NCI-H2107 (cell line): ENCODE measurements around the gene RTRAF.

Source experiments
- DNase-seq: peaks from one replicate; lab custom pipeline; 2025; lab: John Stamatoyannopoulos, UW

The RTRAF gene

DNA sequence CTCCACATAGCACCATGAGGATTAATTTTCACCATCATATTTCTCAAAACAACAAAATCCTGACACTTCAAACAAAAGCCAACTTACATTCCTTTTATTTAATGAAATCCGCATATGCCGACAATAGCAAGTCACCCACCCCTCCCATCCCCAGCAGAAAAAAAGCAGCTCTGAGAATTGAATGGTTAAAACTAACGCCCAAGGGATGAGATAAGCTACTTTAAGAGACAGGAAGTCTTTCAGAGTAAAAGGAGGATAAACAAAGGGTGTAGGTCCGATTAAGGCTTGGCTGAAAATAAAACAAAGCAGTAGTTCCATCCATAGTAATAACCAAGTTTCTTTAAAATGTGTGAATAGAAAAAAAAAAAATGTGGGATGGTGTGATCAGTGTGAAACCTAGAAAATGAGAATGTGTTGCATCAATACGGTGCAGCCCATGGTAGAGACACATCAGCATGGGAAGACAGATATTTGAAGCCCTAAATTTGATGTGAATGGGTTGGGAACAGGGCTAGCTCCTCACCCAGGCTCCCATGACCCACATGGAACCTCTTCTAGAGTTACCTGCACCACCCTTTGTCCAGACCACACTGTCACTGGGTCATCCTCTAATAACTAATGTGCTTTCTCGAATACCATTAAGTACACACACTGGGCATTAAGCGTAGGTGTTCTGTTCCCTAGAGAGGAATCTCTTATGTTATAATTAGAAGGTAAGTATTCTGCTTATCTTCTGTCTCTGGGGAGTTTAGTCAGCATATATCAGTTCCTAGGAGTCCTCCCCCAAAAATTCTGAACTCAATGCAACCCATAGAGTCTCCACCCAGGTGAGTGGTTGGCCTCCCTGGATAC is 31.7 kb downstream of the RTRAF start:
- DNase-seq: no peak

DNA sequence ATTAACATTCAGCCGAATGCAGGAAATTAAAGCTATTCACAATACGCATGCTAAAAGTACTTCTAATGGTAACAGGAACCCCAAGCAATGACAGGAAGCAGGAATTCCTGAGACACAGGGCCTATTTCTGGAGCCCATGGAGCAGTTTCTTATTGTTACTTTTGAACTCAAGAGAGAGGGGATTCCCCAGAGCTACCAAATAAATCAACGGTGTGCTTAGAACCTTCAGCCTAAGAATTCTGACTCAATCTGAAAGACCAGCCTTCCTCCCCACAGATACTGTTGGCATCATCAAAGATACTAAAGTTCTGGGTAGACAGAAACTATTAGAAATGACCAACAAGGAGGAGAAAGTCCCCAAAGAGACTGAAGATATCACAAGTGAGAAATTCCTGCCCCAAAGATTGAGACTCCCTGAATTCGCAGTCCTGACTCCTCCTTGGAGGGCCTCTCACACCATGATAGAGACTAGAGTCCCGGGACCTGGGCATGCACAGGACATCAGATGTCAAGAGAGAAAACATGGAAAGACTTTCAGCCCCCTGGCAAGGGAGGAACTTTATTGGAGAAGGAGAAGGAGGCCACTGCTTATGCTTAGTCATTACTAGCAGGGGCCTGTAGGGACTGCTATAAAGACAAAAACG is 32.7 kb downstream of the RTRAF start:
- no peak for DNase-seq

DNA sequence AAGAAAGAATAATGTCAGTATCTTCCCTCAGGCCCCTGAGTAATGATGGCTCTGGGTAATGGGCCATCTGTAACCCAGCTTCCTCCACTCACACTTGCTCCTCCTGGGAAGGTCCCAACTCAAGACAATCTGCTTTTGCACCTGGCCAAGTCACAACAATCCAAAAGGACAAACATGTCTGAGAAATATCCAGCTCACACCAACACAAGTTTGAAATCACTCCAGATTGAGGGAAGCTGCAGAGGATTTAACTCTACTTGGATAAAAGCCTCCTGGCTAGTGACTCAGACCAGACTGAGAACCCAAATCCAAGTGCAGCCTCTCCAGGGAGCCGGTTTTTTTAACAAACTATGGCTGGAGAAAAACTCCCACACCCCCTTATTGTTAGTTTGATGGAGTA is 34.2 kb downstream of the RTRAF start:
- DNase-seq: no peak

DNA sequence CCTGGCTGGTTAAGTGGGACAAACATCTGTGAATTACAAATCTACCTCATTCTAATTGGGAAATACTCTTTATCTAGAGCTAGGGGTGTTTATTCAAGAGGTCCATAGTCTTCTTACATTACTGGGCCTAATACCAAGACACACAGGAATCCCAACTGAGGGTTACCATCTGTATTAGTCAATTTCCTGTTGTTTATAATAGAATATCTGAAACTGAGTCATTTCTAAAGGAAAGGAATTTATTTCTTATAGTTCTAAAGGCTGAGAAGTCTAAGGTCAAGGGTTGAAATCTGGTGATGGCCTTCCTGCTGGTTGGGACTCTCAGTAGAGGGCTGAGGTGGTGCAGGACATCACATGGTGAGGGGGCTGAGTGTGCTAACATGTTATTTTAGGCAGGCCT is 36.0 kb downstream of the RTRAF start:
- DNase-seq: no peak

DNA sequence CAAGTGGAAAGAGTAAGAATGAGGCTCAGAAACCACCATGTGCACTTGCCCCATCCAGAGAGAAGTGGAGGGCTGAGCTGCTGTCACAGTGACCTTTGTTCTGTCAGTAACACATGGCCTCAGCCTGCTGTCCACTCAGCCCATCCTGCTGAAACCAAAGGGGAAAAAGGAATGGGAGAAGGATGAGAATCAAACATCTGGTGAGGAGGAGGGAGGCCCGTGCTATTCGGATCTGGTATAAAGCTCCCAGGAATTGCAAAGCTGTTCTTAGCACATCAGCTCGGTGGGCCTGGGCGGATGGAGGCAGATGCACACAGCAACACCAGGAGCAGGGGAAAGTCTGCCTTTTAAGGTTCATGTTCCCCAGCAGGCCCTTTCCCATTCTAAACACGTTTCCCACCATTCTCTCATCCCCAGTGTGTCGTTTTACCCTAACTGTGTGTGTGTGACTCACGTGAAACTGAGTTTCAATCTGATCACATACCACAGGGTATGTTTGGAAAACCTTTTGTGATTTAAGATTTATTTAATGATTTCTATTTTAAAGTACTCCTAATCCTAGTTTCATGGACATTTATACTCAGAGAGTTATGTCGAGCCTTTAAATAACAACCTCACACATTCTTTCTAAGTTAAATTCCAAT is 36.8 kb downstream of the RTRAF start:
- no peak for DNase-seq

DNA sequence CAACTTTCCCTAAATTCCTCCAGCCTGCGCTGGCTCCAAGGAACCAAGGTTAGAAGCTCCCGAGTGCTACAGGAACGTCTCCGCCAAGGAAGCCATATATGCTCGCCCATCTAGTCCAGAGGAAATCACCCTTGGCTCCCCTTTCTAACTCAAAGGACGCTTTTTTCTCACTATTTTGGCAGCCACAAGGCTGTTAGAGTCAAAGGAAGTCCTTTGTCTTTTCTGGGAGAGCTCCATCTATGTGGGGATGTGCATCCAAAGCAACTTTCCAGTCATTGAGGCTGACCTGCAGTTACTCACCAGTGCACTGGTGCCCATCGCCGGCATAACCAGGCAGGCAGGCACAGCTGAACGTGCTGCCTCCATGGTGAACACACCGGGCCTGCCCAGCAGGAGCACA is 37.6 kb downstream of the RTRAF start:
- DNase-seq: no peak

DNA sequence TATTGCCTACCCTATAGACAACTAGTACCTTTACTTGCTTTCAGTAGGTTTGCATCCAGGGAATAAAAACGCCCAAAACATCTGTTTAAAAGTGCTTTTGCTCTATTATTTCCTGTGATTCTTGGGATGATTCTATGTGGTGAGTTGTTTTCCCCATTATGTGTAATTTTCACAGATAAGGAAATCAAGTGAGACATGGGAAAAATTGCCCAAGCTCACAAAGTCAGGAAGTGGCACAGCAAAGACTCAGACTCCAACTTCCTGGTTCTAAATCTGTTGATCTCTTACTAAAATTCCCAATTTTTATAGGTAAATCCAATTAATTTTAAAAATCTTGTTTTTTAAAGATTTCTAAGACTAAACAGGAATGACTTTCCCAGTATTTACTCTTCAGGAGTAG is 40.5 kb downstream of the RTRAF start:
- DNase-seq: no peak

DNA sequence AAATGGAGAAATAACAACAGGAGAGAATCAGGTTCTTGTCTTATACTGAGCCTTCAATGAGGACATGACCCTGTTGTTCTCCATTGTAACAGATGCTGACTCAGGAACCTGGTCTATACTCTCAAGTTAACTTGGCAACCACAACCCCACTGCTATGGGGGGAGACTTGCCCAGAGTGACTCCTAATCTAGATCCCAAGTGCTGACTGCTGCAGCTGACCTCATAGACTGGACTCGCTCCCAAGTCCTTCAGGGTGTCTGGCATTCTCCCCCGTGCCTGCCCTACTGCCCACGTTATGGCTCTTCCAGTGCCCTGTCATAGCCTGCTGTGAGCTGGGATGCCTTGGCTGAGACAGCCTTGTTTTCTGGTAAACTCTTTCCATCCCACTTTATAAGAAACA is 42.4 kb downstream of the RTRAF start:
- no peak for DNase-seq

DNA sequence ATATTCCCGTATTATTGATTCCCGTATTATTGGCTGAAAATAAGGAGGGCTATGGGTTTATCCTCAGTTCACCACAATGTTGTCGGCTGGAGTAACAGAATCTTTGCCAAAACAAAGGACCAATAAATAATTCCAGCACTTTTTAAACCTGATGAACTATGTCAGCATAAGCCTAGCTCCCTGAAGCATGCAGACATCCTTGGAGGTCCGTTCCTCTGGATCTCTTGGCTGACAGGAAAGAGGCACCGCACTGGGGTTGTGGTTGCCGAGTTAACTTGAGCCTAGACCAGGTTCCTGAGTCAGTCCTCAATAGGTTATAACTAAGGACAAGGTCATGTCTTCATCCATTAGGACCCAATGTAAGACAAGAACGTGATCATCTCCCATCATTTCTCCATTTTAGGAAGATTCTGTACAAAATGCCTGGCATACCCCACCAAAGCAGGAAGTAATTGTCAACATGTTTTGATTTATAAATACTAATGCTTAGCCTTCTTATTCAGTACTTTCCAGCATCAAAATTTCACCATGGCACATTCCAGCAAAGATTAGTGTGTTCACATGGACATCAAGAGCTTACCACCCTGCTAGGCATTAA is 43.0 kb downstream of the RTRAF start:
- no peak for DNase-seq

DNA sequence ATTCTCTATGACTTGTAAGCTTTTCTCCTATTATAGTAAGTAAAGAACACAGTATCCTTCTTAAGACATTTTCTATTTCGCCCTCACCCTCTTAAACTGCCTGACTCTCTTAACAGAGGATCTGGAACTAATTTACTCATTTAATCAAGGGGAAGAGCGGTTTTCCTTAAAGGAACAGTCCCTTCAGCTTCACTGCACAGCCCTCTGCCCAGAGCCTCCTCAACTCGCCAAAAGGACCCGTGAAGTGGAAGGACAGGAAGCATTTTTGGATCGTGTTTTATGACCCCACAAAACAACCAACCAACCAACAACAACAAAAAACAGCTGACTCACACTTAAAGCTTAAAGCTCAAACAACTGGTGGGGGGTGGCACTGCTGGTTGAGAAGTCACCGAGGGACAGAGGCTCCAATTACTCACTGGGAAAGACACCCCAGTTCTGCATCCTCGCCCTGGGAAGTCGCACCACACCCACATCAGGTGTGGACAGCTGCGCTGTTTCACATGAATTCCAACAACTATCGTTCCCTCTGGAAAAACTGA is 43.8 kb downstream of the RTRAF start:
- DNase-seq: no peak

DNA sequence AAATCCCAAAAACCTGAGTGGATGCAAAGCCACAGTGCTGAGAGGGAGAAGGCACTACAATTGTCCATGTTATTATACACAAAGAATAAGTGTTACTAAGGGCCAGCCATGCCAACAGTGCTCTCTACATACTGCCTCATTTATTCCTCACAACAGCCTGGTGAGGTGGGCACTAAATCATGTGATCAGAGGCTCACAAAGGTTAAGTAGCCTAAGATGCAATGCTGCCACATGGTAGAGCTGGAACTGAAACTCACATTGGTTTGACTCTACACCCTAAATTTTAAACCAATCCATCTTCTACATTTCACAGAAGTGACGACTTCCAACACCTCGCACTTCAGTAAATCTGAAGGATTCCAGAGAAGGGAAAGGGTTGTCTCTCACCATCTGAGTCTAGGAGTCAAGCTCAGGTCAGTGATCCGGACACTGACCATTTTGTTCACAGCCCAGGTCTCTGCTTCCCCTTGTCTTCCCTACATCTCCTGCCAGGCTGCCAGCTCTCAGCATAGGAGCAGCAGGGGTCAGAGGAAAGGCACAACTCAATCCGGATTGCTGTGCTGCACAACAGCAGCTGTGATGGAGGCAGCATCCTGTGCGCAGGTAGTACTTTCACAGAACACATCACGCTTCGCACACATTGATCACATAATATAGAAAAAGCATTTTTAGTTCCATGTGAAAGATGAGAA is 49.9 kb downstream of the RTRAF start:
- no peak for DNase-seq

DNA sequence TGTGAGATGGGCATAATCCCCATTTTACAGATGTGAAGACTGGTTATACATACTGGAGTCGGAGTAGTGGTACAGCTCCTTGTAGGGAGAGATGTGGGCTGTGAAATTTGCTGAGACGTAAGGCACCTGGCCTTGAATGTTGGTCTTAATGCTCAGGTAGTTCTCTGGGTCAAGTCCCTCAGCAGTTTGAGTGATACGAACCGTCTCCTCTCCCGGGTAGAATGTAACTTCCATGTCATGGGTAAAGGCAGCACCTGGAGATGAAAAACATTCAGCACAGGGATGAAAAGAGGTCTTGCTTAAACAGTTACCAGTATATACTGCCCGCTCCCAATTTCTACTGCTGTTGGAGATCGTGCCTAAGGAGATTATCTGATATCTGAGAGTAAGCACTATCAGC is 51.3 kb downstream of the RTRAF start:
- no peak for DNase-seq

DNA sequence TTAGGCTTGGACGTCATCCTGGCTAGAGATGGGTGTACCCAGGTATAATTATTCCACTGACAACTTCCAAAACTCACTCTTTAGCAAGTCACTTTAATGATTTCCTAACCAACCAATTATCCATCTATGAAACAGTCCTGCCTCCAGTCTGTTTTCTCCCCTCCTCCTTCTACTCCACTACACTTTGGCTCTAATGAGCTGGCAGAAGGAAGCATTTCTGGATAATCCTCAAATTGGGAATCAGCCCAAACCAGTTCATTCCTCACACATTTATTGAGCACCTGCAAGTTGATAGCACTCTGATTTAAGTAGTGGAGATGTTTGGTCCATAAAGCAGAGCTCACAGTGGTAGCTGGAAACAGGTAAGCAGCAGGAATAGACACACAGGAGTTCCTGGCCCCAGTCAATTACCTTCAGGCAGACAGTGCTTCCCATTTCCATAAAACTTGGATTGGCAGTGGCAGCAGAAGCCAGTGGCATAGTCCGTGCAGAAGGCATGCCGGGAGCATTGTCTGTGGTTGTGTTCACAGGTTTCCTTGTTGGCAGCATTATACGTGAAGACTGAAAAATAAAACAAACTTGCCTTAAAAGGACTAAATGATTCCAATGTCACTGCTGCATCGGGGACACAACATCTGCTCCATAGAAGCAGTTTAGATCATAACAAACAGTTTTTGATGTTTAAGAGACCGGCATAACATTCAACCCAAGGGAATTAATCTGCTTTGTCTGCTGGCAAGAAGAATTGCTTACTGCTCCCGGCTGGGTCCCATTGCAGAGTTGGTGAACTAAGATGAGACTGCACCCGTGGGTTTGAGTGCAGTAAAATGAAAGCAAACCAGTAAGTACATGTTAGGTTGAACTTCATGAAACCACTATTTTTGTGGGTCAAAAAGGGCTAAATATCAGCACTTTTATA is 53.3 kb downstream of the RTRAF start:
- no peak for DNase-seq

DNA sequence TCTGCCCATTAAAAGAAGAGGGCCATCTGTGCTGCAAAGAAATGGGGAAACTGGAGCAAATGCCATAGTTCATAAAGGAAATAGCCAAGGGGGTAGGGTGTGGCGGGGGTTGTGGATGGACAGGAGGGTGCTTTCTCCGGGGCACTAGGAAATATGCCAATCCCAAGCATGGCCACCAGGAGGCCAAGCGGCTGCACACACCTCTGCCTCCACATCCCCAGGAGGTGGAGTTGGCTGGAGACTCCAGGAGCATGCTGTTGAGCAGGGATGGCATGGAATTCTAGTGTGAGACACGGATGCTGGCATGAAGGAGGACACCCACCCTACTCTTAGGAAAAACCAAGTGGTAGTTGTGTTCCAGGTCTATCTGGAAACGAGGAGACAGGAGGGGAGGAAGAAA is 54.3 kb downstream of the RTRAF start:
- no peak for DNase-seq

DNA sequence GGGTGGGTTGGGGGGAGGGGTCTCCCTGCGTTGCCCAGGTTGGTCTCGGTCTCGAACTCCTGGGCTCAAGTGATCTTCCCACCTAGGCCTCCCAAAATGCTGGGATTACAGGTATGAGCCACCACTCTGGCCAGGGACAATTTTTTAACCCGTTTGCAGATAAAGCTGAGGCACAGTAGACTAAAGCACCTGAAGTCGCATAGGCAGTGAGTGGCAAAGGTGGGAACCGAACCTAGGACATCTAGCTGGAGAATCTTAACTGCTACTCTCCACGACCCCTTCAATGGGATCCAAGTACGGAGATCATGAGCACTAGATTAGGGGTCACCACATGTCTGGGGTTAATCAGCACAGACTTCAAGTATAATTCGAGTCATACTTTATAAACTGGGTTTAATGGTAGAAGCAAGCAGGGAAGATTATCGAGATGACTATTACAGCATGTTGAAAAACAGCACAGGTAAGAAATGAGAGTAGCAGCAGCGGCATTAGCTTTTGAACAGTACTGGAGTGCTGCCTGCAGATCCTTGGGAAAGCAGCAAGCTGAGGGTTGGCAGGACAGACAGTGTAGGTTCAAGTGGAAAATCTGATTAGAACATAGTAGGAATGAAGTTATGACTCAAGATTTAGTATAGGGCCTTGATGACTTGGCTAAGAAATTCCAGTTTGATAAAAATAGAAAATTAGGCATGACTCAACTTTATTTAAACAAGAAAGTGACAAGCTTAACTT is 55.6 kb downstream of the RTRAF start:
- no peak for DNase-seq

DNA sequence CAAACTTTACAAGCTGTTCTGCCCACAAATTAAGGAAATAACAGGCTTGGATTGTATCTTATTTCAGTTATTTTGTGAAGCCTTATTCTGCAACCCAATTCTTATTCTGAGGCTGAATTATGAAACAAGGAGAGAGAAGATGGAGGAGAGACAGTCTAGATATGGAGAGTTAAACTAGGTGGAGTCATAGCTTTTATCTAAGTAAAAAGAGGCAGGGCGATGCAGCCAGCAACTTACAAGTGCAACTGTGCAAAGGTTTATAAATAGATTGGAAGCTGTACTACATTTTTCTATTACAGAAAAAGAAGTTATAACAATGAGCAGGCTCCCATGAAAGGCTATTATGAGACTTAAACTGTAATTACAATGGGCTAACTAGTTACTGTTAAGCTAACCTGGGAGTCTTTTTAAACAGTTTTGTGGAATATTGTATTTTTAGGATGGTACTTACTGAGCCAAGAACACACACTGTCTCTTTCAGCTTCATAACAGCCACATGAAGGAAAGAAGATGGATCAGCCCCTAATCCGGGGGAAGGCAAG is 57.1 kb downstream of the RTRAF start:
- no peak for DNase-seq

DNA sequence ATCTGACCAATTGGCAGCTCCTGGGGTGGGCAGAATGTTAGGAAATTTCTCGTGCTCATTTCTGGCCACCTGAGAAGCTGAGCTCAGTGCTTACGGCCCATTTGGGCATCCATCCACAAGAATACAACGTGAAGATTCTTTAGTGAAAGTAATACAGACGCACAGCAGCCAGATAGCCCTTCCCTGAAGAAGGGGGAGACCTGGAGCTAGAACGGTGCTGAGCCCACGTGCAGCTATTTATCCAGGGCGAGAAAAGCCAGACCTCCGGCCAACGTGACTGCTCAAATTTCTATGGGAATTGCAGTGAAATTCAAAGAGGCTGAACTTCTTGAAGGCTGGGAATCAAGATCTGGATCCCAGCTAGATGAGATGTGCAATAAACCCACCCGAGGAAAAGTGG is 58.8 kb downstream of the RTRAF start:
- DNase-seq: no peak

DNA sequence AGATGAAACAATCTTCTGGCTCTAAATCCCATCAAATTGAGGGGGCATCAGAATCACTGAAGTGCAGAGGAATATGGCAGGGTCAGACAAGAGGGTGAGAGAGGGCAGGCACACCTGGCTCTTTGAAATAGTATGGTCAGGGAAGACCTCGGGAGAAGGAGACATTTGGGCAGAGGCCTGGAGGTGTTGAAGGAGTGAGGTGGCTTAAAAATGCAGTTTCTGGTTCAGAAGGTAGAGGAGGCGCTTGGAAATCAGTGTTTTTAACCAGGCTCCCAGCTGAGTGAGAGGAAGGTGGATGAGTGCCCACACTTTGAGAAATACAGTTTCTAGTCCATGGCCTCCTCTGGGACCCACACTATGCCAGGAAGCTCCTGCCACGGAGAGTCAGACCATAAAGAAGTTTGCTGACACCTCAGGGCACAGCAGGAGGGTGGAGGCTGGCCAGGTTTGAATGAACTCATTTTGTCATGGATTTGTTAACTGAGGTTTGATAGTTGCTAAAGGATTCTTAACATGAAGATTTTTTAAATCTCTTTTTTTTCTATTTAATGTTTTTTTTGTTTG is 59.4 kb downstream of the RTRAF start:
- DNase-seq: no peak

DNA sequence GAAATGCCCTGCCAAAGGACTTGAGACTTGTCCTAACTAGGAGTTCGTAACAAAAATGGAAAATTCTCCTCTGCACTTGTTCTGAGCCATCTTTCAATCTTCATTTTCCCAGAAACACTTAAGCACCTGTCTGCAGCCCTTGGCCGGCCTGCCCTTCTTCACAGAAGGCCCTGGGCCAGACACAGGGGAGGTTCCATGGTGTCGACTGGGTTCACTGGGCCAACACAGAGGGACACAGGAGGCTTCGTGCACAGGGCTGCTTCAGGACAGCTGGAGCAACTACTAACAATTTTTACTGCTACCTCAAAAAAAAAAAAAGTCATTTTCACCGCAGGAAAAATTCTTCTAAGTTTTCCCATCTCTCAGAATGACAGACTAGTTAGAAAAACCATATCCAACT is 59.9 kb downstream of the RTRAF start:
- no peak for DNase-seq
